Left colon (tissue), 2 donors: Measurements from ENCODE around the gene ZNF217. TPM values are rescaled to one million over a fixed set of nuclear protein-coding genes. Genes with fewer than 3 reads are reported as not detected.
A peak's percentile ranks its signal among the peaks of the same experiment; 100 is the strongest.
"Not testable (repeated sequence)": the region's sequence is repeated elsewhere in the genome, so short reads cannot be mapped to it uniquely, and the experiment has no call there.

Source experiments
- ATAC-seq: fragments of 200-7000 bp; cut with Tn5 transposase; one replicate; pipeline ENCODE4 v1.9.1; 2020; ENCODE audit warnings: mild to moderate bottlenecking, moderate library complexity
- DNase-seq, 2 donors: peaks; one replicate each; pipeline ENCODE4 v3.0.0-alpha.2; 2020
- intact Hi-C, 2 donors: fragments of 100-400 bp; cut with DNase I in 1 of 2; cut with micrococcal nuclease in 1 of 2; formaldehyde crosslinking; loops; one replicate each; pipeline versions ENCODE4 v1.11.2 to v1.14.0; 2022; cut with DNase I, micrococcal nuclease
- total RNA-seq, 2 donors: library from RNA; stranded (reverse); fragmentation: NEBNext Ultra II Directional; extraction: Animal tissue kit (Norgen Biotek cat#: 25700); gene quantifications; one replicate each; pipeline ENCODE4 v1.2.1, GENCODE V29; 2021
- donor health status: DM: no; HTN: no; CAD: no.
- donor health status: DM: yes; HTN: yes; CAD: no.

ZNF217 gene
- total RNA-seq, 2 donors from 2014 or later = 58.2 to 70.0 TPM

- no peak for ATAC-seq
Observed at GRCh38 chr20:53602661-53603060, 9.0 kb upstream of the ZNF217 start.

DNA sequence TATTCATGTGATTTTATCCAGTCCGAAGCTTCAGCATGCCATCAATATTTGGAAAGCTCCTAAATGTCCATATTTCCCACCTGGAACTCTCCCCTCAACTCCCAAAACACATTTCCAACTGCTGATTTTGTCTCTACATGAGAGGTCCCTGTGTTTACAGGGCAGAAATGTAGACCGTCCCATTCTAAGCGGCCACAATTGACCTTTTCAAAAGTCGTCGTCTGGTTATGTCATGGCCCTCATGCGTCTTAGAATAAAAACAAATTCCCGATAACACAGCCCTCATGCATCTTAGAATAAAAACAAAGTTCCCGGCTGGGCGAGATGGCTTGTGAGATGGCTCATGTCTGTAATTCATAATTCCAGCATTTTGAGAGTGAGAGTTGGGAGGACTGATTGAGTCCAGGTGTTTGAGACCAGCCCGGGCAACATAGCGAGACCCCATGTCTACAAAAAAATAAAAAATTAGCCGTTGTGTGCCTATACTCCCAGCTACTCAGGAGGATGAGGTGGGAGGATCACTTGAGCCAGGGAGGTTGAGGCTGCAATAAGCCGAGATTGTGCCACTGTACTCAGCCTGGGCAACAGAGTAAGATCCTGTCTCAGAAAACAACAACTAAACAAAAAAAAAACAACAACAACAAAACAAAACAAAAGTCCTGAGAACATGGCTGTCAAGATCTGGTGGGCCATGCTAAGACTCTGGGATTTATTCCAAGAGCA is 6.4 kb upstream of the ZNF217 start:
- DNase-seq = peak in 1 of 2 donors; percentile 7
- intact Hi-C loops = no loop called here
- no peak for ATAC-seq

More at GRCh38 chr20:53602661-53603060, 9.0 kb upstream of the ZNF217 start:
- no peak for DNase-seq
- intact Hi-C loops = no loop called here

GRCh38 chr20:53599378-53599777 is 5.7 kb upstream of the ZNF217 start:
- intact Hi-C loops = no loop called here
- peak in 1 of 2 donors; percentile 21 for DNase-seq
- no peak for ATAC-seq

GRCh38 chr20:53599044-53599362 is 5.4 kb upstream of the ZNF217 start:
- no peak for DNase-seq
- intact Hi-C loops = no loop called here
- ATAC-seq = no peak

DNA sequence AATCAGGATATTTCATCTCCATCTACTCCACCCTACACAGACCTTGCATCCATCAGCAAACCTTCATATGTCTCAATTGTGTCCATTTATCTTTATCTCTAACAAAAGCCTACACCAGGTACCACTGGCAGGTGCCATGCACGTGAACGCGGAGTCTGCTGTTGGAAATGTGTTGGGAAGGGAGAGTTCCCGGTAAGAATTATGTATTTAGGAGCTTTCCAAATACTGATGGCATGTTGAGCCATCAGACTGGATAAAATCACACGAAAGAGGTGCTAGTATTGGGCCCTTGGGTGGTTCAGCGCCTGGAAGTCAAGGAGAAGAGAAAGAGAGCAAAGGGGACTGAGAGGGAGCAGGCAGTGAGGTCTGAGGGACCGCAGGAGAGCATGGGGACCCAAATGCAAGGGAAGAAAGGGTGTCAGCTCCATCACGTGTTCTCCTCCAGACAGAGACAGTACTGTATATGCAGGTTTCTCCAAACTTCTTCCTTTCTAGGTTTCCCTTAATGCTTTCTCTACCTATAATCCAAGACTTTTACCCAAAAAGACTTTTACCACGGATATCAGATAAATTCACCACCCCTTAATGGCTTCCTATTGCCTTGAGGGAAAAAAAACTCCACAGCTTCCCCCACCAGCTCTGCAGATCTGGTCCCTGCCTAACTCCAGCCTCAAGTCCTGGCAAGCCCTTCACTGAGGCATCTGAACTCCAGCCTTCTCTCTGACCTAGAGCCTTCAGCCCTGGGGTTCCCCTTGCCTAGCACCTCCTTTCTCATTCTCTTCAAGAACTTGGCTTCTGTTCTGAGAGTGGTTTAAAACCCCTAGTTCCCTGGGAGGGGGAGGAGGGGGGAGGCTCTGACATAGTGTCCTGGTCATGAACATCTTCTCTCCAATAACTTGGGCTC is 4.8 kb upstream of the ZNF217 start:
- DNase-seq = peak in 1 of 2 donors; percentile 18
- no peak for ATAC-seq
- intact Hi-C loops = no loop called here

- intact Hi-C loops = no loop called here
- DNase-seq = peak in 1 of 2 donors; percentile 22
Observed at GRCh38 chr20:53597521-53598120, 4.0 kb upstream of the ZNF217 start.

DNA sequence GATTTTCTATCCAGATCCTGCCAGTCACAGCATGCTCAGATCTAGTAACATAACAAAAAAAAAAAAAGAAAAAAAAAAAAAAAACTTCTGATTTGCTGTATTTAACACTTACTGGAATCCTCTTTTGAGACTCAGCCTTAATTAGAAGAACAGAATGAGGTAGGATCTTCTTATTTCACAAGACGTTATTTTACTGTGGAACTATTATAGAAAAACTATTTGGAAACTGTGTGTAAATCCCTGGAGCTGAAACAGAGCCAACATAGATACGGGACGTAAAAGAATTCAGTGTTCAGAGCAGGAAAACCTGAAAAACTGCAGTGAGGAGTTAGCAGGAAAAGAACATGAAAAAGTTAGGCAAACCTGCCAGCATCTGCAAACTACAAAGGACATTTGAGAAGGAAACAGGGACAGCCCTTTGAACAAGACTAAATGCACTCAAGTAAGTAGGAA is 3.4 kb upstream of the ZNF217 start:
- intact Hi-C loops = no loop called here
- no peak for DNase-seq
- no peak for ATAC-seq

More at GRCh38 chr20:53597521-53598120, 4.0 kb upstream of the ZNF217 start:
- ATAC-seq = no peak

GRCh38 chr20:53596189-53597001 is 2.8 kb upstream of the ZNF217 start:
- DNase-seq (peak; percentile 41 to 46), ATAC-seq (peak; percentile 28)
- intact Hi-C loops = not testable (repeated sequence)

DNA sequence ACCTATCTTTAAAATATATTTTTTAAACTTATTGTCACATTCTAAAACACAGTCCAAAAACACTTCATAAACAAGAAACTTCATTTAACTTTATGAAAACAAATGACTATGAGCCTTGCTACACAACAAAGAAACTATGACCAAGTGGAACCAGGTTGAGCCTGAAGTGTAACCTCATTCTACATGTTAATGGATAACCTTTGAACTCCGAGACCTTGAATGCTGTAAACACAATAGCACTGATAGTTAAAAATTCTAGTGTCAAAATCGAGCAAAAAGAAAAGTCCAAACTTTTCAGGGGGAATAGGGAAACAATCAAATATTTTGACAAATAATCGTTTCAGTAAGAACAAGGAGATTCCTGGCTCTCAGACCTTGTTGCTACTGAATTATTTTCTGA is 2.1 kb upstream of the ZNF217 start:
- intact Hi-C loops = not testable (repeated sequence)
- DNase-seq = peak in 1 of 2 donors; percentile 8
- peak; percentile 34 for ATAC-seq

- DNase-seq = no peak
- ATAC-seq = no peak
- intact Hi-C loops = no loop called here
Observed at GRCh38 chr20:53595018-53595378, 1.4 kb upstream of the ZNF217 start.

DNA sequence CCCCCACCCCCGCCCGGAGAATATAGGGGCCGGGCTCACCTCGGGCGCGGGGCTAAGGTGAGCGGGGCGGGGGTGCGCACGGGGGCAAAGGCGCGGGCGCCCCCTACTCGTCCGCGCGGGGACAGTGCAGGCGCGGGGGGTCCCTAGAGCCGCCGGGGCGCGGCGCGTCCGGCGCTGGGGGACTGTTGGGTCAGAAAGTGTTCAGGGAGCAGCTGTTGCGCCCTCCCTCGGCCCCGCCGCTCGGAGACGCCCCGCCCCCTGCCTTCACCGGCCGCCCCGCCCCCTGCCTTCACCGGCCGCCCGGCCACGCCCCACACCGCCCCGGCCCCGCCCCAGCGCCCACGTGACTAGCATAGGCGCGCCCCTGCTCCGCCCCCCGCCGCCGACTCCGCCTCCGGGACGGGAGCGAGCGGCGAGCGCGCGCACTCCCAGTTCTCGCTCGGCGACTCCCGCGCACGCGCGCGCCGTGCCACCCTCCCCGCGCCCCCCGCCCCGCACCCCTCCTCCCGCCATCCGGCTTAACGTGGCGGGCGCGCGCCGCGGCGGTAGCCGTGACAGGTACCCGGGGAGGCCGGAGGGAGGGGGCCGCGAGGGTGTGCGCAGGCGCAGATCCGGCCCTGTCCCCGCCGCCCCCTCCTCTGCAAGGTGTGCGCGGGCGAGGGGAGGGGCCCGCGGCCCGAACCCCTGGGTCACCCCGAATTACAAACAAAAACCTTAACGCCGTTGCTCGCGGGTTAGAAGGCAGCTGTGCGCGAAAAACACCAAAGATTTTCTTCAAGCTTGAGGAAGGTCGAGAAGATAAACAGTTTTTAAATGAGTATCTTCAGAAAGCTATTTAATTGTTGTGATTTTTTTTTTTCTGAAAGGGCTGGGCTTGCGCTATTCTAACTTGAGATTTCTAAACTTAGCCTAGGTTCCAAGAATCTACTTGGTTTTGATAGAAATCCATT is 704 bp upstream of the ZNF217 start:
- intact Hi-C loops = no loop called here
- DNase-seq (peak; percentile 93 to 99), ATAC-seq (peak; percentile 74)

DNA sequence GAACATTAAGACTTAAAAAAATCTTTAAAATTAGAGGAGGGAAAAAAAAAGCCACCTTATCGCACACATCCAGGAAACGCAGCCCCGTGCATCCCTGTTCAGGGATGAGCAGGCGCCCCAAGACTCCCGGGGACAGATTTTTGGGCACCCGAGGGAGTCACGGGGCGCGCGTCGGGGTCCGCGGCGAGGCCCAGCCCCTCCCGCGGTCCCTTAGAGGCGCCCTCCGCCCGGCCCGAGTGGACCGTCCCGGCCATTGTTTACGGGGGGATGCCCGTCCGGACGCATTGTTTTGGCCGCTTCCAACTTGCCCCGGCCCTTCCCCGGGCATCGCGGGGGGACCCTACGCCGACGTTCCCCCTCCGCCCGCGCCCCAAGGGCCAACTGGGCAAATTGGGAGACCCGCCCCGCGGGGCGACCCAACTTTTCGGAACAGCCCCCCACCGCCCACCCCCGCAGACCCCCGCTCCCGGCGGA is 610 bp downstream of the ZNF217 start:
- DNase-seq (peak; percentile 32 to 52), ATAC-seq (no peak)
- intact Hi-C loops = no loop called here

GRCh38 chr20:53592454-53592991 is 1.1 kb downstream of the ZNF217 start:
- peak; percentile 56 to 65 for DNase-seq
- peak; percentile 5 for ATAC-seq
- intact Hi-C loops = not testable (repeated sequence)

GRCh38 chr20:53591941-53592441 is 1.6 kb downstream of the ZNF217 start:
- ATAC-seq, intact Hi-C loops: not testable (repeated sequence)
- peak in 1 of 2 donors; percentile 12 for DNase-seq

DNA sequence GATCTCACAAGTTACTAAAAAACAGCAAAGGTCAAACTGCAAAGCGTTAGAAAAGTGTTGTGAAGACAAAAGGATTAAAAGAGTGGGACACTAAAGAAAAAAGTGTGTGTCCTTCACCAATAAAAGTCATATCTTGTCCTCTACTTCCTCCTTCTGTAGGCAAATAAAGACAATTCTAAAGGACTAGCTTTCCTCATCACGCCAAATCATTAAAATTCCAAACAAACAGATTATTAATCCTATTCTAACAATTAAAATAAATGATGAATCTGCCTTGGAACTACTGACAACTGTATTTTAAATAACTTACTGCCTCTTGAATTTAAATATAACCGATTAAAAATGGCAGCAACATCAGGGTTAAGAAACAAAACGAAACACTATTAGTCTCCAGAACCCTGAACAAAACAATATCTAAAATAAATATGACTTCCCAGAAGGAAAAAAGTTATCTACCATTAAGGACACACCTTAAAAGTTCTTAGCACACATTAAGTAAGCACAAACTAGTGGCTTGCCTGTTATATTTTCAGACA is 2.4 kb downstream of the ZNF217 start:
- DNase-seq, intact Hi-C loops, ATAC-seq: not testable (repeated sequence)

DNA sequence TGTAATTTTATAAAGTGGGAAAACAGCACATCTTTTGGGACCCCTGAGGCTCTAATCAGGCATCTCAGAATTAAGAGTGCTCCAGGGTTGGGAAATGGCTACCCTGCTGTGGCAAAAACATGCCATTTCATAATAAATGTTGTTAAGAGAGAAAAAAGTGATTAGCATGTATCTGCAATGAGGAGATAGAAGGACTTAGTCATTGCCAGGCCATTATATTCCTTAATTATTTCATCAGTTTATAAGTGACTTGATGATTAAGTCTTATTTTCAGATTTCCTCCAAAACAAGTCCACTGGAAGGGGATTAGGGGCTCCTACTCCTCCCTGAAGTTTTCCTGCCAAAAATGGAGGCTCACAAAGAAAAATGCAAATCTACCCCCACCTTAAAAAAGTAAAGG is 3.0 kb downstream of the ZNF217 start:
- intact Hi-C loops, DNase-seq, ATAC-seq: not testable (repeated sequence)

GRCh38 chr20:53590122-53590521 is 3.5 kb downstream of the ZNF217 start:
- DNase-seq, ATAC-seq, intact Hi-C loops: not testable (repeated sequence)
